Renal cortical epithelial cell (primary cell): ENCODE measurements around the gene GSE1. TPM values are rescaled to one million over a fixed set of nuclear protein-coding genes. Genes with fewer than 3 reads are reported as not detected.

ENCODE experiments used
- DNase-seq: peaks from one replicate; pipeline ENCODE4 v3.0.0-alpha.2; 2011; ENCODE audit warnings: low read depth
- total RNA-seq: library from RNA; depleted of rRNA; stranded (reverse); fragments of >200 nt; gene quantifications from 2 replicates; pipeline ENCODE4 v1.2.3, GENCODE V29; 2014

GSE1 gene
- total RNA-seq, 1 donor from 2014 or later, result 44.6 TPM

GRCh38 chr16:85645021-85645589 lies 32.0 kb downstream of the GSE1 start:
- no peak for DNase-seq

GRCh38 chr16:85646358-85646907 lies 33.3 kb downstream of the GSE1 start:
- no peak for DNase-seq

- DNase-seq, result no peak
These were observed 33.9 kb downstream of the GSE1 start for GRCh38 chr16:85646976-85647375.

- DNase-seq, result no peak
These were observed 35.1 kb downstream of the GSE1 start for GRCh38 chr16:85648070-85648714.

GRCh38 chr16:85648805-85649204 lies 35.7 kb downstream of the GSE1 start:
- DNase-seq, result no peak

GRCh38 chr16:85649411-85650134 lies 36.5 kb downstream of the GSE1 start:
- DNase-seq, result no peak

GRCh38 chr16:85650135-85650843 lies 37.2 kb downstream of the GSE1 start:
- DNase-seq, result no peak

GRCh38 chr16:85650844-85651628 lies 37.9 kb downstream of the GSE1 start:
- DNase-seq, result no peak

GRCh38 chr16:85651629-85652430 lies 38.7 kb downstream of the GSE1 start:
- peak; percentile 12 for DNase-seq

- no peak for DNase-seq
These were observed 39.5 kb downstream of the GSE1 start for GRCh38 chr16:85652431-85653221.

- peak; percentile 9 for DNase-seq
These were observed 40.3 kb downstream of the GSE1 start for GRCh38 chr16:85653290-85653891.

- DNase-seq, result no peak
These were observed 41.4 kb downstream of the GSE1 start for GRCh38 chr16:85654251-85655095.

- no peak for DNase-seq
These were observed 42.4 kb downstream of the GSE1 start for GRCh38 chr16:85655216-85656129.

GRCh38 chr16:85656351-85657266 lies 43.5 kb downstream of the GSE1 start:
- DNase-seq, result no peak

- no peak for DNase-seq
These were observed 44.1 kb downstream of the GSE1 start for GRCh38 chr16:85657267-85657650.

- DNase-seq, result no peak
These were observed 44.9 kb downstream of the GSE1 start for GRCh38 chr16:85657996-85658395.
